HEK293T (cell line): Measurements from ENCODE around the gene TIMP1.

Experiments used
- CTCF ChIA-PET: fragments of 350-600 bp; formaldehyde crosslinking; extraction: SDS; loops from one replicate; lab custom pipeline; 2021; ENCODE audit warnings: antibody characterized with exemption, inconsistent platforms; lab: Yijun Ruan, JAX
- POLR2A ChIA-PET: fragments of 350-600 bp; formaldehyde crosslinking; extraction: SDS; loops from one replicate; lab custom pipeline; 2020; ENCODE audit warnings: antibody characterized with exemption, inconsistent platforms; lab: Yijun Ruan, JAX
- DNase-seq: peaks from one replicate; pipeline ENCODE4 v3.0.0; 2012; ENCODE audit warnings: mixed read lengths; ENCODE audit errors: extremely low spot score
- ARNT ChIP-seq: fragments of 450-650 bp; IDR thresholded peaks from 2 replicates; pipeline ENCODE4 v1.6.1; 2017; ENCODE audit warnings: mild to moderate bottlenecking
- BHLHE40 ChIP-seq: fragments of 450-650 bp; IDR thresholded peaks from 2 replicates; pipeline ENCODE4 v1.6.1; 2016; ENCODE audit warnings: mild to moderate bottlenecking, moderate library complexity, borderline replicate concordance
- CTBP1 ChIP-seq: fragments of 450-650 bp; IDR thresholded peaks from 2 replicates; pipeline ENCODE4 v1.6.1; 2016; ENCODE audit warnings: borderline replicate concordance
- ELF4 ChIP-seq: fragments of 450-650 bp; IDR thresholded peaks from 2 replicates; pipeline ENCODE4 v1.6.1; 2017; ENCODE audit warnings: antibody characterized with exemption
- FOXA1 ChIP-seq: fragments of 450-650 bp; IDR thresholded peaks from 2 replicates; pipeline ENCODE4 v1.6.1; 2016; ENCODE audit warnings: mild to moderate bottlenecking
- FOXK2 ChIP-seq: fragments of 450-650 bp; IDR thresholded peaks from 2 replicates; pipeline ENCODE4 v1.6.1; 2016; ENCODE audit warnings: mild to moderate bottlenecking
- FOXM1 ChIP-seq: fragments of 450-650 bp; IDR thresholded peaks from 2 replicates; pipeline ENCODE4 v1.6.1; 2017; ENCODE audit warnings: mild to moderate bottlenecking, borderline replicate concordance
- HDGF ChIP-seq: fragments of 450-650 bp; IDR thresholded peaks from 2 replicates; pipeline ENCODE4 v1.6.1; 2017; ENCODE audit warnings: antibody characterized with exemption, borderline replicate concordance
- L3MBTL2 ChIP-seq: fragments of 450-650 bp; conservative IDR thresholded peaks from 2 replicates; pipeline ENCODE4 v1.6.1; 2016; ENCODE audit warnings: mild to moderate bottlenecking
- LEF1 ChIP-seq: fragments of 450-650 bp; IDR thresholded peaks from 2 replicates; pipeline ENCODE4 v1.6.1; 2017; ENCODE audit warnings: mild to moderate bottlenecking, borderline replicate concordance
- NFRKB ChIP-seq: fragments of 450-650 bp; IDR thresholded peaks from 2 replicates; pipeline ENCODE4 v1.6.1; 2016; ENCODE audit warnings: mild to moderate bottlenecking, moderate library complexity
- PKNOX1 ChIP-seq: fragments of 450-650 bp; IDR thresholded peaks from 2 replicates; pipeline ENCODE4 v1.6.1; 2016
- SP1 ChIP-seq: fragments of 450-650 bp; IDR thresholded peaks from 2 replicates; pipeline ENCODE4 v1.6.1; 2017
- SUZ12 ChIP-seq: fragments of 450-650 bp; IDR thresholded peaks from 2 replicates; pipeline ENCODE4 v1.6.1; 2016; ENCODE audit warnings: mild to moderate bottlenecking
- TARDBP ChIP-seq: fragments of 450-650 bp; IDR thresholded peaks from 2 replicates; pipeline ENCODE4 v1.6.1; 2016
- ZNF384 ChIP-seq: fragments of 450-650 bp; IDR thresholded peaks from 2 replicates; pipeline ENCODE4 v1.6.1; 2016

The TIMP1 gene

GRCh38 chrX:47563801-47564315 is 18.4 kb upstream of the TIMP1 start:
- CTCF ChIA-PET = no interaction called here
- no peak for DNase-seq
- TF ChIP-seq TARDBP = no peak
- TF ChIP-seq HDGF = no peak
- TF ChIP-seq ARNT = no peak
- TF ChIP-seq ELF4 = no peak
- no peak for TF ChIP-seq L3MBTL2
- TF ChIP-seq PKNOX1 = no peak
- POLR2A ChIA-PET = no interaction called here

GRCh38 chrX:47564438-47565085 is 17.7 kb upstream of the TIMP1 start:
- POLR2A ChIA-PET = no interaction called here
- no peak for DNase-seq
- CTCF ChIA-PET = no interaction called here
- TF ChIP-seq HDGF (no peak), NFRKB (no peak), ELF4 (no peak), FOXA1 (no peak), ZNF384 (no peak), L3MBTL2 (no peak), PKNOX1 (no peak), TARDBP (no peak), ARNT (no peak), FOXM1 (no peak), BHLHE40 (no peak), SUZ12 (no peak), LEF1 (no peak), CTBP1 (no peak), SP1 (no peak), FOXK2 (no peak)

GRCh38 chrX:47566841-47567240 is 15.4 kb upstream of the TIMP1 start:
- TF ChIP-seq BHLHE40 (no peak), ARNT (no peak), TARDBP (no peak), HDGF (no peak), SP1 (no peak), NFRKB (no peak)
- CTCF ChIA-PET = no interaction called here
- POLR2A ChIA-PET = no interaction called here

GRCh38 chrX:47568656-47569295 is 13.5 kb upstream of the TIMP1 start:
- TF ChIP-seq FOXK2 (no peak), LEF1 (no peak), ZNF384 (no peak), NFRKB (no peak), PKNOX1 (no peak), HDGF (no peak), FOXA1 (no peak), TARDBP (no peak), SP1 (no peak)
- POLR2A ChIA-PET = interaction anchor here (0.8 kb wide), 1 partner anchor 13 kb away, joined by 6 read pairs; no protein-coding TSS in a partner anchor
- CTCF ChIA-PET = interaction anchor here (0.6 kb wide), 1 partner anchor 12 kb away, joined by 3 read pairs; no protein-coding TSS in a partner anchor
- DNase-seq = peak; percentile 52

More at GRCh38 chrX:47566841-47567240, 15.4 kb upstream of the TIMP1 start:
- DNase-seq = no peak

- ChIA-PET POLR2A (interaction anchor here (1.2 kb wide), 1 partner anchor 9 kb away, joined by 3 read pairs; no protein-coding TSS in a partner anchor), CTCF (no interaction called here)
- no peak for DNase-seq
- TF ChIP-seq PKNOX1 (no peak), TARDBP (no peak), HDGF (no peak), FOXK2 (no peak), LEF1 (no peak), NFRKB (no peak), SP1 (no peak), SUZ12 (no peak), CTBP1 (no peak)
These were observed 11.4 kb upstream of the TIMP1 start for GRCh38 chrX:47570794-47571193.

- ChIA-PET CTCF (no interaction called here), POLR2A (interaction anchor here (1.2 kb wide), 1 partner anchor 9 kb away, joined by 3 read pairs; no protein-coding TSS in a partner anchor)
- TF ChIP-seq TARDBP = no peak
- TF ChIP-seq ELF4 = no peak
- no peak for TF ChIP-seq FOXM1
- no peak for TF ChIP-seq BHLHE40
- TF ChIP-seq PKNOX1 = no peak
- no peak for TF ChIP-seq ZNF384
- TF ChIP-seq NFRKB = no peak
- no peak for TF ChIP-seq FOXK2
- no peak for TF ChIP-seq FOXA1
- DNase-seq = no peak
These were observed 11.0 kb upstream of the TIMP1 start for GRCh38 chrX:47571215-47571614.
